H9 (cell line): Measurements from ENCODE around the gene PTK6. TPM values are rescaled to one million over a fixed set of nuclear protein-coding genes. Genes with fewer than 3 reads are reported as not detected.

Experiments
- DNase-seq: peaks from one replicate; pipeline ENCODE4 v3.0.0-alpha.2; 2017
- H2AFZ ChIP-seq: one replicate; pipeline ENCODE4 v1.6.1; 2013; ENCODE audit warnings: mild to moderate bottlenecking, low read length, control low read depth, moderate library complexity
- H2AK5ac ChIP-seq: 2 replicates; pipeline ENCODE4 v1.6.1; 2013; ENCODE audit warnings: low read length, control low read depth, mixed read lengths; ENCODE audit not compliant: insufficient read length
- H2BK120ac ChIP-seq: one replicate; pipeline ENCODE4 v1.6.1; 2013; ENCODE audit warnings: low read depth, mild to moderate bottlenecking, low read length, control low read depth, inconsistent platforms; ENCODE audit not compliant: poor library complexity, severe bottlenecking
- H2BK12ac ChIP-seq: 2 replicates; pipeline ENCODE4 v1.6.1; 2013; ENCODE audit warnings: low read length, control low read depth, mixed read lengths, low read depth; ENCODE audit not compliant: insufficient read length
- H2BK15ac ChIP-seq: 2 replicates; pipeline ENCODE4 v1.6.1; 2013; ENCODE audit warnings: low read depth, low read length, control low read depth
- H2BK20ac ChIP-seq: one replicate; pipeline ENCODE4 v1.6.1; 2013; ENCODE audit warnings: low read depth, mild to moderate bottlenecking, low read length, control low read depth, inconsistent platforms; ENCODE audit not compliant: poor library complexity, severe bottlenecking
- H2BK5ac ChIP-seq: 2 replicates; pipeline ENCODE4 v1.6.1; 2013; ENCODE audit warnings: low read length, control low read depth, mixed read lengths; ENCODE audit not compliant: insufficient read length
- H3K14ac ChIP-seq: 2 replicates; pipeline ENCODE4 v1.6.1; 2013; ENCODE audit warnings: low read length, control low read depth; ENCODE audit not compliant: insufficient read depth
- H3K18ac ChIP-seq: 2 replicates; pipeline ENCODE4 v1.6.1; 2013; ENCODE audit warnings: low read depth, mild to moderate bottlenecking, mixed read lengths, low read length, control low read depth; ENCODE audit not compliant: insufficient read length
- H3K23ac ChIP-seq: 2 replicates; pipeline ENCODE4 v1.6.1; 2013; ENCODE audit warnings: low read length, control low read depth, mixed read lengths, low read depth; ENCODE audit not compliant: insufficient read length
- H3K23me2 ChIP-seq: 2 replicates; pipeline ENCODE4 v1.6.1; 2013; ENCODE audit warnings: low read depth, mild to moderate bottlenecking, mixed read lengths, low read length, control low read depth; ENCODE audit not compliant: insufficient read length, poor library complexity, severe bottlenecking
- H3K27ac ChIP-seq: 2 replicates; pipeline ENCODE4 v1.5.1; 2013; ENCODE audit warnings: low read length, control low read depth, mixed read lengths, low read depth; ENCODE audit not compliant: insufficient read length
- H3K27me3 ChIP-seq: 2 replicates; pipeline ENCODE4 v1.6.1; 2013; ENCODE audit warnings: low read length, control low read depth, inconsistent platforms; ENCODE audit not compliant: insufficient read depth
- H3K4ac ChIP-seq: 2 replicates; pipeline ENCODE4 v1.6.1; 2013; ENCODE audit warnings: low read depth, mild to moderate bottlenecking, control low read depth, inconsistent platforms, low read length, moderate library complexity
- H3K4me1 ChIP-seq: 2 replicates; pipeline ENCODE4 v1.6.1; 2013; ENCODE audit warnings: low read length, control low read depth, inconsistent platforms; ENCODE audit not compliant: insufficient read depth
- H3K4me2 ChIP-seq: 2 replicates; pipeline ENCODE4 v1.6.1; 2013; ENCODE audit warnings: low read length, control low read depth, mixed read lengths; ENCODE audit not compliant: insufficient read length, insufficient read depth
- H3K56ac ChIP-seq: 2 replicates; pipeline ENCODE4 v1.6.1; 2013; ENCODE audit warnings: low read depth, mild to moderate bottlenecking, mixed read lengths, low read length, control low read depth; ENCODE audit not compliant: insufficient read length
- H3K79me1 ChIP-seq: 2 replicates; pipeline ENCODE4 v1.6.1; 2013; ENCODE audit warnings: low read depth, mild to moderate bottlenecking, moderate library complexity, low read length, control low read depth, inconsistent platforms; ENCODE audit not compliant: insufficient read depth, poor library complexity, severe bottlenecking
- H3K79me2 ChIP-seq: 2 replicates; pipeline ENCODE4 v1.6.1; 2013; ENCODE audit warnings: low read length, control low read depth, inconsistent platforms; ENCODE audit not compliant: insufficient read depth
- H3K9ac ChIP-seq: 2 replicates; pipeline ENCODE4 v1.6.1; 2013; ENCODE audit warnings: low read length, control low read depth, mixed read lengths; ENCODE audit not compliant: insufficient read length; ENCODE audit errors: extremely low read depth
- H3K9me3 ChIP-seq: one replicate; pipeline ENCODE4 v1.6.1; 2013; ENCODE audit warnings: low read depth, low read length, inconsistent platforms; ENCODE audit not compliant: control insufficient read depth
- H3T11ph ChIP-seq: one replicate; pipeline ENCODE4 v1.6.1; 2013; ENCODE audit warnings: mild to moderate bottlenecking, low read length, control low read depth, inconsistent platforms
- H4K20me1 ChIP-seq: one replicate; pipeline ENCODE4 v1.6.1; 2013; ENCODE audit not compliant: control insufficient read depth, insufficient read length, insufficient read depth
- H4K5ac ChIP-seq: 2 replicates; pipeline ENCODE4 v1.6.1; 2013; ENCODE audit warnings: low read depth, mild to moderate bottlenecking, mixed read lengths, low read length, control low read depth; ENCODE audit not compliant: insufficient read length
- H4K8ac ChIP-seq: replicated peaks from 2 replicates; pipeline ENCODE4 v1.6.1; 2013; ENCODE audit warnings: low read length, control low read depth, mixed read lengths, low read depth; ENCODE audit not compliant: insufficient read length
- H4K91ac ChIP-seq: 2 replicates; pipeline ENCODE4 v1.6.1; 2013; ENCODE audit warnings: low read depth, mild to moderate bottlenecking, moderate library complexity, mixed read lengths, low read length, control low read depth; ENCODE audit not compliant: insufficient read length
- H3K27ac Mint-ChIP-seq, 3 experiments: 2 replicates in 2 of 3; 3 replicates in 1 of 3; pipeline ENCODE4 v1.8.0; 2020 to 2021; ENCODE audit warnings: mixed read lengths in 3 of 3, mild to moderate bottlenecking in 1 of 3, moderate library complexity in 1 of 3
- H3K27me3 Mint-ChIP-seq: 2 replicates; pipeline ENCODE4 v1.8.0; 2021; ENCODE audit warnings: low read depth, mild to moderate bottlenecking, moderate library complexity, mixed read lengths
- H3K36me3 Mint-ChIP-seq, 3 experiments: 2 replicates in 2 of 3; 3 replicates in 1 of 3; pipeline ENCODE4 v1.8.0; 2020 to 2021; ENCODE audit warnings: low read depth in 3 of 3, mixed read lengths in 3 of 3; ENCODE audit not compliant: insufficient read depth in 1 of 3
- H3K4me1 Mint-ChIP-seq, 2 experiments: 2 replicates each; pipeline ENCODE4 v1.8.0; 2020; ENCODE audit warnings: mixed read lengths in 2 of 2
- H3K4me3 Mint-ChIP-seq, 2 experiments: 2 replicates in 1 of 2; 3 replicates in 1 of 2; pipeline ENCODE4 v1.8.0; 2020 to 2021; ENCODE audit warnings: mild to moderate bottlenecking in 2 of 2, mixed read lengths in 2 of 2, moderate library complexity in 1 of 2
- H3K9me3 Mint-ChIP-seq, 2 experiments: 2 replicates in 1 of 2; 3 replicates in 1 of 2; pipeline ENCODE4 v1.8.0; 2020; ENCODE audit warnings: mild to moderate bottlenecking in 2 of 2, mixed read lengths in 2 of 2, moderate library complexity in 1 of 2
- CTCF ChIP-seq: fragments of 200-600 bp; sonication (generic); conservative IDR thresholded peaks from 3 replicates; pipeline ENCODE4 v1.8.0; 2021; ENCODE audit warnings: antibody characterized with exemption, mild to moderate bottlenecking
- WGBS: extraction: QIAGEN DNeasy Blood & Tissue Kit; methylation state at CpG from one replicate; pipeline ENCODE4 v1.1.7; 2013; ENCODE audit warnings: missing lambda C conversion rate, low lambda C conversion rate, mixed read lengths; ENCODE audit not compliant: insufficient read length; ENCODE audit errors: extremely low coverage; 5-methylcytosine and 5-hydroxymethylcytosine counted together
- total RNA-seq: library from RNA; stranded (reverse); gene quantifications from 2 replicates; pipeline ENCODE4 v1.2.1, GENCODE V29; 2021

The PTK6 gene
- total RNA-seq, 1 experiment from 2014 or later, result 0.46 TPM

DNA sequence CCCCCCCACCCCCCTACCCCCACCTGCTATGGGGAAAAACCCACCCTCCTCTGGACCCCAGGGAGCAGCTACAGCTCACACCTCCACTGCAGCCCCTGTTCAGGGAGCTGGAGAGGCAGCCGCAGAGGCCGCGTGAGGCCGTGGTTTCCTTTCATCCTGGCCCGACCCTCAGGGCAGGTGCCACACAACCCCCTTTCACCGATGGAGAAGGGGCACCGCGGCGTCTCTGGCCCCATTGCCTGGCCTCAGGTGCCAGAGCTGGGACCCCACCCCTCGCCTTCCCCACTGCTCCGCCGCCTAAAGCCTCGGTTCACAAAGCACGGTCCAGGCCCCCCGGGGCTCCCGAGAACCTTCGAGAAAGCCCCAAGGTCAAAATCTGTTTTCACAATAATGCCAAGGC is 52.9 kb downstream of the PTK6 start:
- H3K14ac ChIP-seq, result no peak overlapping the region
- H3K4me3 Mint-ChIP-seq, result no peak overlapping the region
- H2BK20ac ChIP-seq, result no peak overlapping the region
- no peak for TF ChIP-seq CTCF
- H3K79me1 ChIP-seq, result no peaks in the 10 kb centered on the region
- H2BK5ac ChIP-seq, result no peak overlapping the region
- no peak overlapping the region for H2AK5ac ChIP-seq
- no peaks in the 10 kb centered on the region for H3K79me2 ChIP-seq
- peaks cover 0 to 4% (median 2%) of the 10 kb centered on the region in 3 experiments; a peak in 4 of 7 replicates for H3K36me3 Mint-ChIP-seq
- no peak overlapping the region for H4K91ac ChIP-seq
- H2BK12ac ChIP-seq, result no peak overlapping the region
- no peaks in the 10 kb centered on the region for H4K20me1 ChIP-seq
- H2BK120ac ChIP-seq, result no peak overlapping the region
- no peak overlapping the region for H3T11ph ChIP-seq
- no peak overlapping the region for H3K27ac Mint-ChIP-seq
- H3K4me1 Mint-ChIP-seq, result peaks cover 14 to 32% of the 10 kb centered on the region in 2 experiments
- H3K27ac ChIP-seq, result no peak overlapping the region
- H3K23me2 ChIP-seq, result no peaks in the 10 kb centered on the region
- H2BK15ac ChIP-seq, result no peak overlapping the region
- H3K4ac ChIP-seq, result no peak overlapping the region
- WGBS, result no CpG with 5 or more reads among the region's 17 CpGs
- H3K27me3 ChIP-seq, result no peaks in the 10 kb centered on the region; the same call in 1 of the 2 replicates
- H3K9ac ChIP-seq, result no peak overlapping the region
- no peak overlapping the region for H3K23ac ChIP-seq
- peaks cover 3% of the 10 kb centered on the region in 2 experiments; a peak in 3 of 5 replicates for H3K9me3 Mint-ChIP-seq
- no peak overlapping the region for H3K4me2 ChIP-seq
- peaks cover 31% of the 10 kb centered on the region for H3K27me3 Mint-ChIP-seq
- no peak overlapping the region for H3K56ac ChIP-seq
- no peak overlapping the region for H4K8ac ChIP-seq
- H3K18ac ChIP-seq, result no peak overlapping the region
- no peak for DNase-seq
- H3K9me3 ChIP-seq, result no peaks in the 10 kb centered on the region
- H3K4me1 ChIP-seq, result no peaks in the 10 kb centered on the region
- no peak overlapping the region for H2AFZ ChIP-seq
- H4K5ac ChIP-seq, result no peak overlapping the region
